A172 (cell line): ENCODE results near the gene RANBP17. TPM values are rescaled to one million over a fixed set of nuclear protein-coding genes. Genes with fewer than 3 reads are reported as not detected.
"Not testable (repeated sequence)": the region's sequence is repeated elsewhere in the genome, so short reads cannot be mapped to it uniquely, and the experiment has no call there.

Experiments used
- DNase-seq: peaks from one replicate; pipeline ENCODE4 v3.0.0-alpha.2; 2015; ENCODE audit warnings: low spot score
- total RNA-seq: library from RNA; depleted of rRNA; stranded (reverse); fragments of >200 nt; shearing (Covaris generic); gene quantifications from 2 replicates; pipeline ENCODE4 v1.2.3, GENCODE V29; 2014

RANBP17 gene
- total RNA-seq, 1 experiment from 2014 or later = not detected

DNA sequence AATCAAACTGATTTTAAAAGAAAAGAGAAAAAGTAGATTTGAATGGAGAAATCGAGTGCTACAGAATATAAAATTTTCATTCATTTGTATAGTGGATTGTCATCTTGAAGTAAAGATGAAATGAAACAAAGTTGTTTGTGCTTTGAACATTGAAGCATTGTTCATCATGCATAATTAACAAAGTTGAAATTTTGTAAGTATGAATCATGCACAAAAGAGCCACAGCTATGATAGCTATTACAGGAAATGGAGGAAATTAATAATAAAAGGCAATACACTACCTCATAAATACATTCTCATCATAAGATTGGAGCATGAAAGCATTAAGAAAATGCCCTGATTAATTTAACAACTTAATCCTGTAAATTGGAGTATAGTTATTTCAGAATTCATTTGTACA, 293.8 kb downstream of the RANBP17 start:
- no peak for DNase-seq

DNA sequence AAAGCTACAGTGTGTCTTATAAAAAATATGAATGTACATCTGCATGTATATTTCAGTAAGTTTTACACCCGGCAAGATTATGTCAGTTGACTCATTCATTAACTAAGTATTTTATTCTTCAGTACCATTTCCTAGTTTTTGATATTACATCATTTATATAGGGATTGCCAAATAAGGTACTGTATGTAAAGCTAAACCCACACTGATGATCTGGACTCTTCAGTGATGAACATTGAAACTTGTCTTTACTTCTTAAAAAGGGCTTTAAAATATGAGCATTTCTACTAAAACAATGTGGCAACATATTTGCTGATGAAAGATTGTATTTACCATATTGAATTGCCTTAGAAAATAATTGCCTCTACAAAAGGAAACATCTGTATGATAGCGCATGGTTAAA, 295.5 kb downstream of the RANBP17 start:
- DNase-seq = no peak

DNA sequence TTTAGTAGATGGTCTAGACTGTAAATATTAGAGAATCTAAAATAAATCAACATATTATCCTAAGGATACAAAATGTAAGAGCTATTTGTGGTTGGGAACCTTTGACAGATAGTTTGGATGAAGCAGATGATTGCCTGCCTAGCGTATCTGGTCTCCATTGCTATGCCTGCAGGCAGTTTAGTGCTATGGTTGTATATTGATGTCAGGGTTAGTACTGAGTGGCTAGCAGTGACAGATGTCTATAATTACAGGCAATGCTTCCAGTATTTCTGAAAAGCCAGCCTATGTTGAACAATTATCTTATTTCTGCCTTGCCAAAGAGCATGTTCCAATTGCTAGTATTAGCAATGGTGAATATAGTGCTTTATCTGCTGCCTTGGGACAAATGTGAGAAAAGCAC, 296.0 kb downstream of the RANBP17 start:
- no peak for DNase-seq

DNA sequence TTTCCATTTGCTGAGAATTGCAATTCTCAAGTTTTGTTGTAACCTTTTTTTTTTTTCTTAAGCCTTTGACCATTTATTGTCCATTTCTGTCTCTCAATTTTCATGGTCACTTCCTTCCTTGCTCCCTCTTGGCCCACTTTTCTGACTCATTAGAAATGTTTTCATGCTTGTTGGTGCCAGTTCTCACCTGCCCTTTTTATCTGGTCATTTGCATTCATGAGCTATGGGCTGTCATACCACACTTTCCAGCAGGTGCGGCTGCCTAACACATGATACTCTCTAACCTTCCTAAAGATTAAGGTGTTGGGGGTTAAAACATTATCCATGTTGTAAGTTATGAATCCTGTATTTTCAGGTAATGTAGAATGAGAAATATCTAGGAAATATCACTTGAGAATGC, 296.8 kb downstream of the RANBP17 start:
- no peak for DNase-seq

DNA sequence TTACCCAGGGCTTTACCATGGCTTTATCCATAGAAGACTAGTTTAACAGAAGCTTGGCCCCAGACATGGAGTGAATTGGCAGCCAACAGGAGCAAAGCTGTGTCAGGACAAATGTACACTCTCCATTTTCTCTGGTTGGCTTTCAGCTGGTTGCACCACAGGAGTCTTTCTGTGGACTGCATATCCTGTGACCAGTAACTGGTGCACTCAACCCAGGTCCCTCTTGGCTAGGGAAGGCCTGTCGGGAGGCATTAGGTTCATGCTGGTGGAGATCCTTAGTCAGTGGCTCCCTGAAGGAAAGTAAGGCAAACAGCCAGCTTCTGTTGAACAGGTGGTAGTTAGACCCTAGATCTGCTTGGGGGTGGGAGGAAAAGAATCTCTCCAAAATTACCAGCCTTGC, 300.3 kb downstream of the RANBP17 start:
- no peak for DNase-seq

DNA sequence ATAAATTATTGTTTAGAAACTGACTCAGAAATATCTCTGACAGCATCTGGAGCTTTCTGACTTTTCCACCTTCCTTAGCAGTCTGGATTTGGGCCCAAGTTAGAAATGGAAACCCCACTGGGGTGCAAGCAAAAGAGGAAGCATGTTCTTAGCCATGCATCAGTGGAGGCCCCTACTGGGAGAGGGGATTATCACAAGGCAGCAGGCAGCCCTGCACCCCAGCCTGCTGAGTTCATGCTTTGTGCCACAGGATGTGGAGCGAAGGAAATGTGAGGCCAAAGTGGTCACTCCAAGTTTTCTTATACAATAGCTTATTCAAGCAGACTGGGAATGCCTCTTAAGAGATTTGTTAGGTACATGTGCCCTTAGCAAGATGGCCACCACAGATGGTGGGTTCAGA, 300.8 kb downstream of the RANBP17 start:
- peak; percentile 10 for DNase-seq

DNA sequence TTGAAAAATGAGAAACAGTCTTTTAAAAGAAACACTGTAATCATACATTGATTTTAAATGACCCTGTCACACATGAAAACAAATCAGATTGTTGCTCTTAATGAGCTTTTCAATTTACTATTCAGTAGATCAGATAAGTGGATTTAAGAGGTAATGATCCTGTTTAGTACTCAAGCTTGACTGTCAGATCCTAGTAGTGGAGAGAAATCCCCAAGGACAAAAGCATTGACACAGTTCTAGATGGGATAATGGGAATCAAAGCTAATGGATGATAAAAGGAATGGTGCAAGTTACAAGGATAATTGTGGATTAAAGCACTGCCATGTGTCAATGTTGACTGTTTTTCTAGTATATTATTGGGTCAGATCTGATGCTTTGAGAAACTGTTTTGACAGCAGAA, 304.9 kb downstream of the RANBP17 start:
- DNase-seq = no peak

DNA sequence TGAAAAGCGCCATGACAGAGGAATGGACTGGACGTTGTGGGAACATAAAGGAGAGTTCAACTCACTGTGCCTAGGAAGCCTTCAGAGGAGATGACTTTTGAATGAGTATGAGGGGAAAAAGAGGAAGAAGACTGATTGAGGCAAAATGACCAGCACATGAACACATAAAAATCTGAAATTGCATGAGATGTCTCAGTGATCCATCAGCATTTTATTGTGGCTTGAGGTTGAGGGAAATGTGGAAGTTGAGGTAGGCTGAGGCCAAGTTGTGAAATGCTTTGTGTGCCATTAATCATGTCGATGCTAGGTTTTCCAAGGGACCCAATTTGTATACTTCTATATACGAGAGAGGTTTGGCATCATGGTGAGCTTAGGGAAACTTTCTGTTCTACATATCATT, 306.4 kb downstream of the RANBP17 start:
- DNase-seq = no peak

DNA sequence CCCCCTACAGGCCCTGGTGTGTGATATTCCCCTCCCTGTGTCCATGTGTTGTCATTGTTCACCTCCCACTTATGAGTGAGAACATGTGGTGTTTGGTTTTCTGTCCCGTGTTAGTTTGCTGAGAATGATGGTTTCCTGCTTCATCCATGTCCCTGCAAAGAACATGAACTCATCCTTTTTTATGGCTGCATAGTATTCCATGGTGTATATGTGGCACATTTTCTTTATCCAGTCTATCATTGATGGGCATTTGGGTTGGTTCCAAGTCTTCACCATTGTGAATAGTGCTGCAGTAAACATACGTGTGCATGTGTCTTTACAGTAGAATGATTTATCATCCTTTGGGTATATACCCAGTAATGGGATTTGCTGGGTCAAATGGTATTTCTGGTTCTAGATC, 313.1 kb downstream of the RANBP17 start:
- DNase-seq = not testable (repeated sequence)

DNA sequence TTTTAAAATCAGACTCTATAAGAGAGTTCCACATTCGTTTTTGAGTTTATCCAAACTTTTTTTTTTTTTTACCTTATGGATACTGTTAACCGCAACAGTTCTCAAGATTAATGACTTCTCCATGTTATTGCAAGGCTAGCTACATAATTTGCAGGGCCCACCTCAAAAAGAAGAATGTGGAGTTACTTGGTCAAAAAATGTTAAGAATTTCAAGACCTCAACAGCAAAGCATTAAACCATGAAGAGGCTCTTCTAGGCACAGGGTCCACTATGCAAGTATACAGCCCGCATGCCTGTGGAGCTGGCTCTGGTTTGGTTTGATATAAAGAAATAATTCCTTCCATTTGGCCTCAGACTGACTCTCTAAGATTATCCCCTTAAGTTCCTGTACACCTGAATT, 313.9 kb downstream of the RANBP17 start:
- DNase-seq = no peak

DNA sequence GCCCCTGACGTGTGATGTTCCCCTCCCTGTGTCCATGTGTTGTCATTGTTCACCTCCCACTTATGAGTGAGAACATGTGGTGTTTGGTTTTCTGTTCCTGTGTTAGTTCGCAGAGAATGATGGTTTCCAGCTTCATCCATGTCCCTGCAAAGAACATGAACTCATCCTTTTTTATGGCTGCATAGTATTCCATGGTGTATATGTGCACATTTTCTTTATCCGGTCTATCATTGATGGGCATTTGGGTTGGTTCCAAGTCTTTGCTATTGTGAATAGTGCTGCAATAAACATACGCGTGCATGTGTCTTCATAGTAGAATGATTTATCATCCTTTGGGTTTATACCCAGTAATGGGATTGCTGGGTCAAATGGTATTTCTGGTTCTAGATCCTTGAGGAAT, 316.4 kb downstream of the RANBP17 start:
- DNase-seq = not testable (repeated sequence)

DNA sequence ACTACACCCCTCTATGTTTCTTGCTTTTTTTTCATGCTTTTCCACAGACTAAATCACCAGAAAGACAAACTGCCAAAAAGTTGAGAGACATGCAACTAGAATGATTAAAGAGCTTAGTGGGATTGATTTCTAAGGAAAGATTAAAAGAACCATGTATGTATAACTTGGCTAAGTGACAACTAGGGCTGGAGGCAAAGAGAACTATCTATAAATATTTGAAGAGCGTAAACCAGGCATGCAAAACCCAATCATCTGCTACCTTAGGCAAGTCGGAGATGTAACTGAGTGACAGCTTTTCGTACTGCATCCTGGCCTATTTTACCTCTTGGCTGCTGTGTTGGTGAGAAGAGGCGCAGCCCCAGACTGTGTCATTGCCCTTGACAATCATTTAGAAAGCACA, 326.2 kb downstream of the RANBP17 start:
- DNase-seq = no peak

DNA sequence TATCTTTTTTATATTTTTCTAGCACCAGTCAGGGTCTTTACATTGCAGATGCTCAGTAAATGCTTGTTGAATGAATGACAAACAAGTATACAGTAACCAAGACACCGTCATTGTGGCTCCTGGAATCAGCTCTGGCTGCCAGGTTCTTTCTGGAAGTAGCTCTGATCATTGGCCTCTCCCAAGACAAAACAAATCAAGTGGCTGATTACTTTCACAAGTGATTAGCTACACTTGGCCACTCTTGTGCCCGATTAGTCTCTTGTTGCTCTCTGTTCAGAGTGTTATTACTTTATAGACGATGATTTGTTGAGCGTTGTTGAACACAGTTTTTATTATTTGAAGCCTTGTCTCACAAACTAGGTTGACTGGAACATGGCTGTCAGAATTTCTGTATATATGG, 327.6 kb downstream of the RANBP17 start:
- no peak for DNase-seq

DNA sequence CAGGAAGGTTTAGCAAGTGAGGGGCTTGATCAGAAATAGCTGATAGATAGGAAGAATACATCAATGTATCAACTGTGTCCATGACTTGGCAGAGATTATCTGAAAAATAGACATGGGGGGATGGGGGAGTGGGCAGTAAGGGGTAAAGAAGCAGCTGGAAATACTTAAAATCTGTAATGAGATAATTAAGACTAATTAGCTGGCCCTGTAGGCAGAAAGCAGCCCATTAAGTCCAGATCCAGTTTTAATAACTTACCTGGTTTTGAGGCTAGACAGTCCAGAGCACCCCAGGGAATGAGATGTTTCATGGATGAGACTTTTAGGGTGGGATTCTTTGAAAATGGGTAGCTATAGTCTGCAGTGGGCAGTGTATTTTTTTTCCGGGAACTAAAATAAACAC, 330.3 kb downstream of the RANBP17 start:
- DNase-seq = no peak

DNA sequence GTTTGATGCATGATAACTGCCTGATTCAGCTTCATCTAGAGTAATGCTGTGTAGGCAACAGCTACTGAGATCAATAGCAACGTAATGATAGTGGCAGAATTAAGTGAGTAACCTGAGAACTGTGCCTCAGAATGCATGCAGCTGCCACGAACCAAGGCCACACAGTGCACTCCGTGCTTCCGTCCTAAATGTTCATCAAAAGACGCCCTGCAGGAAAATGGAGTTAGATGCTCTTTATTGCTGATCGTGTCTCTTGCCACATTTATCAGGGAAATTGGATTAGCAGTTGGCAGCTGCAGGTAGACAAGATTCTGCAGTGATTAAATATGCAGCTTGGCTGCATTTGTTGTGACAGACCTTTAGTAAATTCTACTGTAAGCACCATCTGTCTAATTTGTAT, 339.5 kb downstream of the RANBP17 start:
- no peak for DNase-seq

DNA sequence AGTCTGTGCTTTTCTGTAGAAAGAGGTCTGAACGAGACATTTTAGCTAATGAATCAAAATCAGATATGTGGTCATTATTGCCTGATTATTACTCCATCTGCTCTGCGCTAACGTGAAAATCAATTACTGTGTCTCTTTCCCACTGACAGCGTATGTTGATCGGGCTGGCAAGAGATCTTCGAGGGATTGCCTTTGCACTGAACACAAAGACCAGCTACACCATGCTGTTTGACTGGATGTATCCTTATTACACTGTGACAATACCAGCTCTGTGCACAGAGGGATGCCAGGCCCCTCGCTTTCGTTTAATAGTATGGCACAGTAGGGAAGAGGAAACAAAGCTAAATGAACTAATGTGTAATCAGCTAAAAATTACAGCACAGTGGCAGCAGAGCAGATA, 343.6 kb downstream of the RANBP17 start:
- DNase-seq = no peak

DNA sequence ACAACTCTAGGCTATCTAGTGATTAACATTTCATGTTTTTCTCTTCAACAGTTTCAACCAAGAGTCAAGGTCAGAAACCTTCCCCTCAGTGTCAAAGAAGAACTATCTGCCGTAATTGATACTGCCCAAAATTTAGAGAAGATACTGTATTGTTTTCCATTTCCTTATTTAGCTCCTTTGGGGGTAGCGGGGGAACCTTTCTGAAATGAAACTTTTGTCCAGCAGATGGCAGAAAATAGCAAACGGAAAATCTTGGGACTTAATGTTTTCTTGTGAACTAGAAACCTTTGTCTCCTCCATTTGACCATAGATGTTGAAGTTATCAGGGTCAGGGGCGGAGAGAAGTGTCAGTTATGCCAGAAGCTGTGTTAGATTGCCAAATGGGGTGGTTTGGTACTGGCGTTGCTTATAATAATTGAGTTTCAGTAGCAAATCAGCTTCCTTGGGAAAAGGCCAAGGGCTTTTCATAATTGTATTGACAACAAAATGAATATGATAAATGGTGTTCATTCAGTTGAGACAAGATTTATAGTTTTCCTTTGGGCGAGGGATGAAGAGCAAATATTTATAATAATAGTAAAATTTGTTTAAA, 345.5 kb downstream of the RANBP17 start:
- peak; percentile 52 for DNase-seq

DNA sequence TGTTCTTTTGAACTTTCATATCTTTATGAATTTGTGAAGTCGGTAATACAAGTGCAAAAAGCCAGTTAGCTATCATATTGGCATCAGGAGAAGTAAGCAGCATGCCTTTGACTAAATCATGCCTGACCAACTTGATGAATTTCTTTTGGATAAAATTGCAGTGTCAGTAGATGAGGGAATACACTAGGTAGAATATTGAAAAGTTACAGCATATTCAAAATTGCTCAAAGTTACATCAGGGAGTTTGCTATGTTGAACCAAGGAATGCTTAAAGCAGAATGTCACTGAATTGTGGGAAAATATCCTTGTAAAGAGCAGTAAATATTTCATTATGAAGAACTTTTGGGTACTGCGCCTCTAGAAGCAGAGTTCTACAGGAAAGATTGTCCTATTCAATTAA, 360.1 kb downstream of the RANBP17 start:
- DNase-seq = no peak

DNA sequence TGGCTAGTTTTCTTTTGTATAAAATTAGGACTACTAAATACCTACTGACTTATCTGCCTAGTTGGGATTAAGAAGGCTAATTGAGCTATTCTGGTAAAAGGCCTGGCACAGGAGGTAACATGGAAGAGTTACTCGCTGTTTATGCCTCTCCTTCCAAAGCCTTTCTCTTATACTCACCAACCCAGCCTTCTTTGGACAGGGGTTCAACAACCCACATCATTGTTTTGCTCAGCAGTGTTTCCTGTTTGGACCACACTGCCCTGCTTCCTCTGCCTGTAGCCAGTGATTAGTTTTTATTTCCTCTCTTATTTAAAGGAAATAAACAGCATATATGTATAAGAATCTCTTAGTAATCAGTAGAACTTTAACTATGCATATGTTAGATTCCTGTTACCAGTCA, 362.1 kb downstream of the RANBP17 start:
- no peak for DNase-seq

DNA sequence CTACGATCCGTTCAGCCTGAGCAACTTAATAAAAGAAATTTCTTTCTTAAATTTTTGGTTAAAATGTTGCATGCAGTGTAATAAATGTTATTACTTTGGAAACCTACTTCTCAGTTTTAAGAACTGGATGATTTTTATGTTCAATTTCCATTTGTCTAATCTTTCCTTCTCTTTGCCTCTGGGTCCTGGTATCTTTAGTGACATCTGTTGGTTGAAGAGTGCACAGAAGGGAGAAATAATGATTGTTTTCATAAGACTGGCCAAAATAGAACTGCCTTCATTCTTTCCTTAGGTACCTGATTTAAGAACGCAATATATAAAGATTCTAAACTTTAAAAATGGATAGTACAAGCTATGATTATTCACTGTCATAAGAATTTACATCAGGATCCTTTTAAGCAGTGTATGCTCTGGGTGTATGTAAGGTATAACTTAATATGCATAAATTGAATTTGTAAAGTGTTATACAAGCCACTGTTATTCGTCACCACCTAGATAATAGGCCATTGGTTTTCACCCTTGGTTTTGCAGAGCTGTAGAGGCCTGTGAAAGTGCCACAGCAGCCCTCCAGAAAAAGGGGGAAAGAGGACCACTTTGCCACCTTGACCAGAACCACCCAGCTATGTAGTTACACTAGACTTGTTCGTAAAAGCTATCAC, 364.4 kb downstream of the RANBP17 start:
- DNase-seq = no peak

DNA sequence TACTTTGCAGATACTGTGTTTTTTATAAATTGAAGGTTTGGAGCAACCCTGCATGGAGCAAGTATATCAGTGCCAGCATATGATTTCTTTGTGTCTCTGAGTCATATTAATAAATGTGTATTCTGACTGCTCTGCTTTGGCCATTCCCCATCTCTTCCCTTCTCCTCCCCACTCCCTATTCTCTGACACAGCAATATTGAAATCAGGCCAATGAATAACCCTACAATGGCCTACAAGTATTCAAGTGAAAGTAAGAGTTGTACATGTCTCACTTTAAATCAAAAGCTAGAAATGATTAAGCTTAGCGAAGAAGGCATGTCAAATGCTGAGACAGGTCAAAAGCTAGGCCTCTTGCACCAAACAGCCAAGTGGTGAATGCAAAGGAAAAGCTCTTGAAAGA, 365.0 kb downstream of the RANBP17 start:
- no peak for DNase-seq

DNA sequence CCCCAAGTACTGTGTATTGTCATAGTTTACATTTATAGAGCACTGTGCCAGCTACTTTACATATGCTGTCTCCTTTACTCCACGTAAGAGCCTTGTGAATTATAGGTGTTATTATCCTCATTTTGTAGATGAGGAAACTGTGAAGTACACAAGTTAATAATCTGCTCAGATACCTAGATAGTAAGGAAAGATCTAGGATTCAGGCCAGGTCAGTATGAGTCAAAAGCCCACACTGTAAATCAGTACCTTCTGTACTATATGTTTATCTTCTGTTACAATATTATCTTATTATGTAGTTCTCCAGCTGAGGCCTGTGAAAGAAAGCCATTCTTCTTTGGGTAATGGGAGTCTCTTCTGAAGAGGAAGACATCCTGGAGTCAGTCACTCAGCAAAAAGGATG, 374.8 kb downstream of the RANBP17 start:
- no peak for DNase-seq

DNA sequence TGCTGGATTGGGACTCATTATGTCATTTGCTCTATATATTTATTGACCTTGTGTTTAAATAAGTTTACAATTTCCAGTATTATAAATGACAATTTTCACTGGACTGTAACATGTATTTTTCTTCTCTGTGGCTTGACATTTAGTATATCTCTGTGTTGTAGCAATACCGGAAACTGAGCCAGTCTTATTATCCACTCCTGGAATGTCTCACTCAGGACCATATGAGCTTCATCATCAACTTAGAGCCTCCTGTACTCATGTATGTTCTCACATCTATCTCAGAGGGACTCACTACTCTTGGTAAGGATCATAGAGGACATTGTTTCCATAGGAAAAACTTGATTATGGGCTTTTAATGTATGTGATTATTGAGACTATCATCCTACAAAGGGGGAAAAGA, 380.7 kb downstream of the RANBP17 start:
- DNase-seq = no peak

DNA sequence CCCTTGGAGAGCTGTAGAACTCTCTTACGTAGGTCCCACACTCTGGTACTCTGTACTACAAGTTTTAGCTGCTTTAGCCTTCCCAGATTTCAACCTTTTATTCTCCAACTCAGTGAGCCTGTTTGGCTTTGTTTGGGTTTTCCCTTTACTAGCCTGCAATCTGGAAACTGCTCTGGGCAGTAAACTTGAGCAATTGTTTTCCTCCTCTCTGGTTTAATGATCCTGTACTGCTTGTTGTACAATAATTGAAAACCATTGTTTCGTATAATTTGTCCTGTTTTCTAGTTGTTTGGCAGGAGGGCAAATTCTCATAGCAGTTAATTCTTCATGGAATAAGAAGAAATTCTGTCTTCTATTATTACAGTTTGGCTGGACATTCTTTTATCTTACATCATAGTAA, 384.4 kb downstream of the RANBP17 start:
- DNase-seq = no peak
